HCT116 (cell line): Measurements from ENCODE around the gene ITGA7. TPM values are rescaled to one million over a fixed set of nuclear protein-coding genes. Genes with fewer than 3 reads are reported as not detected.

ENCODE experiments used
- ATAC-seq: fragments of 200-7000 bp; cut with Tn5 transposase; 2 replicates; pipeline ENCODE4 v1.9.1; 2020; ENCODE audit warnings: mild to moderate bottlenecking, moderate library complexity
- BruUV-seq: library from RNA; stranded (reverse); fragments of 400-500 nt; replicated peaks from 2 replicates; lab custom pipeline; 2021; lab: Mats Ljungman, UMichigan
- CTCF ChIA-PET: fragments of 300-600 bp; sonication (Branson Sonifier 250); formaldehyde crosslinking; loops from one replicate; lab custom pipeline; 2021; ENCODE audit warnings: antibody characterized with exemption; lab: Charles Lee
- POLR2A ChIA-PET: fragments of 300-600, 350-600 bp; sonication (Branson Sonifier 250); formaldehyde crosslinking; loops from one replicate; lab custom pipeline; 2021; ENCODE audit warnings: antibody characterized with exemption; lab: Charles Lee
- RAD21 ChIA-PET, 2 experiments: fragments of 300-600 bp; sonication (Branson Sonifier 250); formaldehyde crosslinking; loops; one replicate each; lab custom pipeline; 2023; ENCODE audit warnings: low total read pairs in 2 of 2; ENCODE audit not compliant: uncharacterized antibody in 2 of 2, unreplicated experiment in 2 of 2, low non-redundant PET in 1 of 2; lab: Charles Lee
- DNase-seq: peaks from one replicate; pipeline ENCODE4 v3.0.0-alpha.2; 2010; ENCODE audit warnings: low read depth, low spot score
- H2AFZ ChIP-seq: fragments of 200-600 bp; shearing (Covaris generic), sonication (generic); 2 replicates; pipeline ENCODE4 v1.6.1; 2017; ENCODE audit warnings: low read depth, mixed run types, mixed read lengths, antibody characterized with exemption, low read length; ENCODE audit not compliant: poor library complexity, severe bottlenecking
- H3K27ac ChIP-seq: 2 replicates; pipeline ENCODE4 v1.5.1; 2012; ENCODE audit warnings: low read depth, low read length
- H3K27me3 ChIP-seq: fragments of 200-600 bp; sonication (generic); 2 replicates; pipeline ENCODE4 v1.6.1; 2016; ENCODE audit warnings: mixed run types, low read length, mixed read lengths; ENCODE audit not compliant: insufficient read depth
- H3K36me3 ChIP-seq, 2 experiments: fragments of 200-500 bp in 1 of 2; fragments of 200-600 bp in 1 of 2; sonication (Bioruptor generic) in 1 of 2; sonication (generic) in 1 of 2; 2 replicates each; pipeline versions ENCODE4 v1.5.1 to v1.6.1; 2014 to 2016; ENCODE audit warnings: low read length in 2 of 2, inconsistent platforms in 1 of 2, mixed read lengths in 1 of 2, mixed run types in 1 of 2; ENCODE audit not compliant: insufficient read depth in 2 of 2, control insufficient read depth in 1 of 2
- H3K4me1 ChIP-seq, 2 experiments: fragments of 200-600 bp in 1 of 2; sonication (generic) in 1 of 2; 2 replicates each; pipeline versions ENCODE4 v1.5.1 to v1.6.1; 2012 to 2017; ENCODE audit warnings: low read length in 2 of 2, inconsistent platforms in 1 of 2, mild to moderate bottlenecking in 1 of 2, mixed read lengths in 1 of 2, mixed run types in 1 of 2, moderate library complexity in 1 of 2; ENCODE audit not compliant: insufficient read depth in 2 of 2, control insufficient read depth in 1 of 2
- H3K4me2 ChIP-seq: fragments of 200-600 bp; sonication (generic); 2 replicates; pipeline ENCODE4 v1.6.1; 2017; ENCODE audit warnings: mixed run types, low read length, mixed read lengths
- H3K4me3 ChIP-seq, 2 experiments: fragments of 200-600 bp in 1 of 2; sonication (generic) in 1 of 2; replicated peaks in 1 of 2; 2 replicates each; pipeline ENCODE4 v1.5.1; 2011 to 2016; ENCODE audit warnings: low read length in 2 of 2, control low read depth in 1 of 2, low read depth in 1 of 2, mild to moderate bottlenecking in 1 of 2, mixed read lengths in 1 of 2, mixed run types in 1 of 2
- H3K79me2 ChIP-seq: fragments of 200-600 bp; sonication (generic); 2 replicates; pipeline ENCODE4 v1.6.1; 2017; ENCODE audit warnings: mild to moderate bottlenecking, mixed run types, low read length, moderate library complexity, mixed read lengths; ENCODE audit not compliant: insufficient read depth
- H3K9ac ChIP-seq: fragments of 200-600 bp; sonication (generic); 2 replicates; pipeline ENCODE4 v1.6.1; 2016; ENCODE audit warnings: low read length, mixed read lengths
- H3K9me2 ChIP-seq: fragments of 200-600 bp; sonication (generic), shearing (Covaris generic); 2 replicates; pipeline ENCODE4 v1.6.1; 2017; ENCODE audit warnings: mixed run types, mild to moderate bottlenecking, moderate library complexity; ENCODE audit not compliant: insufficient read depth
- H3K9me3 ChIP-seq, 2 experiments: fragments of 200-500 bp in 1 of 2; fragments of 200-600 bp in 1 of 2; sonication (Bioruptor generic) in 1 of 2; sonication (generic) in 1 of 2; 2 replicates each; pipeline ENCODE4 v1.6.1; 2014 to 2017; ENCODE audit warnings: low read length in 2 of 2, mixed read lengths in 2 of 2, inconsistent platforms in 1 of 2, low read depth in 1 of 2, mild to moderate bottlenecking in 1 of 2, mixed run types in 1 of 2, moderate library complexity in 1 of 2; ENCODE audit not compliant: control insufficient read depth in 1 of 2, insufficient read depth in 1 of 2
- H4K20me1 ChIP-seq: fragments of 200-600 bp; sonication (generic), shearing (Covaris generic); 2 replicates; pipeline ENCODE4 v1.6.1; 2017; ENCODE audit warnings: mixed run types, mild to moderate bottlenecking, moderate library complexity; ENCODE audit not compliant: insufficient read depth
- CBX3 ChIP-seq: IDR thresholded peaks from 2 replicates; pipeline ENCODE4 v1.6.1; 2012; ENCODE audit warnings: low read depth
- CEBPB ChIP-seq: IDR thresholded peaks from 2 replicates; pipeline ENCODE4 v1.6.1; 2012; ENCODE audit warnings: low read depth
- ELF1 ChIP-seq: IDR thresholded peaks from 2 replicates; pipeline ENCODE4 v1.6.1; 2012; ENCODE audit warnings: low read depth, borderline replicate concordance
- EZH2 ChIP-seq: fragments of 200-600 bp; sonication (generic); IDR thresholded peaks from 2 replicates; pipeline ENCODE4 v1.6.1; 2017; ENCODE audit warnings: antibody characterized with exemption, mixed run types
- EZH2phosphoT487 ChIP-seq: fragments of 200-600 bp; IDR thresholded peaks from 2 replicates; pipeline ENCODE4 v1.6.1; 2018; ENCODE audit warnings: antibody characterized with exemption, borderline replicate concordance
- FOSL1 ChIP-seq: IDR thresholded peaks from 2 replicates; pipeline ENCODE4 v1.6.1; 2012; ENCODE audit warnings: low read depth
- MAX ChIP-seq: IDR thresholded peaks from 2 replicates; pipeline ENCODE4 v1.6.1; 2012
- POLR2A ChIP-seq: IDR thresholded peaks from 2 replicates; pipeline ENCODE4 v1.7.0; 2011; ENCODE audit warnings: borderline replicate concordance; ENCODE audit not compliant: insufficient read depth, insufficient read length; ENCODE audit errors: extremely low read depth
- POLR2AphosphoS5 ChIP-seq: IDR thresholded peaks from 2 replicates; pipeline ENCODE4 v1.6.1; 2011; ENCODE audit warnings: mild to moderate bottlenecking, low read depth, low read length, moderate library complexity
- REST ChIP-seq: IDR thresholded peaks from 2 replicates; pipeline ENCODE4 v1.6.1; 2012; ENCODE audit warnings: low read depth
- SP1 ChIP-seq: IDR thresholded peaks from 2 replicates; pipeline ENCODE4 v1.6.1; 2012; ENCODE audit warnings: low read depth
- SRF ChIP-seq: IDR thresholded peaks from 2 replicates; pipeline ENCODE4 v1.6.1; 2012; ENCODE audit warnings: low read depth
- YY1 ChIP-seq: IDR thresholded peaks from 2 replicates; pipeline ENCODE4 v1.6.1; 2011; ENCODE audit warnings: low read length, low read depth, moderate library complexity, mild to moderate bottlenecking; ENCODE audit not compliant: insufficient replicate concordance; ENCODE audit errors: extremely low read depth
- ZFX ChIP-seq: fragments of 450-650 bp; IDR thresholded peaks from 2 replicates; pipeline ENCODE4 v1.6.1; 2017
- ZNF274 ChIP-seq: fragments of 200-500 bp; sonication (Bioruptor generic); IDR thresholded peaks from 2 replicates; pipeline ENCODE4 v1.6.1; 2014; ENCODE audit warnings: mild to moderate bottlenecking, low read depth, low read length, inconsistent platforms
- intact Hi-C: fragments of 100-400 bp; cut with micrococcal nuclease; formaldehyde crosslinking; loops from 2 replicates; pipeline ENCODE4 v1.10.0; 2022
- total RNA-seq: library from RNA; stranded (reverse); gene quantifications from one replicate; pipeline ENCODE4 v1.2.1, GENCODE V29; 2021; ENCODE audit not compliant: unreplicated experiment

The ITGA7 gene
- total RNA-seq, 1 experiment from 2014 or later: 17.8 TPM

GRCh38 chr12:55671746-55672145 lies 36.0 kb downstream of the ITGA7 start:
- Histone ChIP-seq H3K27ac (no peak overlapping the region), H3K4me1 (peaks cover 0 to 9% of the 10 kb centered on the region in 2 experiments; a peak in 2 of 4 replicates), H4K20me1 (no peaks in the 10 kb centered on the region), H3K79me2 (no peaks in the 10 kb centered on the region), H3K4me2 (no peak overlapping the region), H3K27me3 (no peaks in the 10 kb centered on the region), H3K36me3 (no peaks in the 10 kb centered on the region), H3K4me3 (no peak overlapping the region), H3K9me3 (no peaks in the 10 kb centered on the region), H3K9ac (no peak overlapping the region), H3K9me2 (0 out of 2 replicates have a peak, but pooled peaks cover 3% of the 10 kb centered on the region), H2AFZ (no peak overlapping the region)
- TF ChIP-seq SRF (no peak), EZH2phosphoT487 (no peak), FOSL1 (no peak), CEBPB (no peak), ZFX (no peak), REST (no peak), ZNF274 (no peak), EZH2 (no peak), SP1 (no peak), YY1 (no peak), CBX3 (no peak), POLR2AphosphoS5 (no peak), POLR2A (no peak), MAX (no peak), ELF1 (no peak)
- RAD21 ChIA-PET: no interaction called here
- POLR2A ChIA-PET: no interaction called here
- ATAC-seq: no peak
- intact Hi-C loops: no loop called here
- DNase-seq: no peak
- no TSS peak for BruUV-seq
- CTCF ChIA-PET: interaction anchor here (1.0 kb wide), 1 partner anchor 65 kb away, joined by 3 read pairs; no protein-coding TSS in a partner anchor
